CD4-positive, alpha-beta T cell treated with Interferon alpha-2 for 1 hour (primary cell): Measurements from ENCODE around the gene OR10D3.
"Not testable (repeated sequence)": the region's sequence is repeated elsewhere in the genome, so short reads cannot be mapped to it uniquely, and the experiment has no call there.

ENCODE experiments used
- DNase-seq, 2 donors: peaks; one replicate each; pipeline ENCODE4 v3.0.0-alpha.2; 2020 to 2022

Gene OR10D3, protein sequence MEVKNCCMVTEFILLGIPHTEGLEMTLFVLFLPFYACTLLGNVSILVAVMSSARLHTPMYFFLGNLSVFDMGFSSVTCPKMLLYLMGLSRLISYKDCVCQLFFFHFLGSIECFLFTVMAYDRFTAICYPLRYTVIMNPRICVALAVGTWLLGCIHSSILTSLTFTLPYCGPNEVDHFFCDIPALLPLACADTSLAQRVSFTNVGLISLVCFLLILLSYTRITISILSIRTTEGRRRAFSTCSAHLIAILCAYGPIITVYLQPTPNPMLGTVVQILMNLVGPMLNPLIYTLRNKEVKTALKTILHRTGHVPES

GRCh38 chr11:124183068-124183467 lies at the start of gene OR10D3:
Gene OR10D3, plus strand, starts transcription at chr11:124183345. Its CDS starts 1,925 bp downstream, at chr11:124185270.
- DNase-seq = no peak

DNA sequence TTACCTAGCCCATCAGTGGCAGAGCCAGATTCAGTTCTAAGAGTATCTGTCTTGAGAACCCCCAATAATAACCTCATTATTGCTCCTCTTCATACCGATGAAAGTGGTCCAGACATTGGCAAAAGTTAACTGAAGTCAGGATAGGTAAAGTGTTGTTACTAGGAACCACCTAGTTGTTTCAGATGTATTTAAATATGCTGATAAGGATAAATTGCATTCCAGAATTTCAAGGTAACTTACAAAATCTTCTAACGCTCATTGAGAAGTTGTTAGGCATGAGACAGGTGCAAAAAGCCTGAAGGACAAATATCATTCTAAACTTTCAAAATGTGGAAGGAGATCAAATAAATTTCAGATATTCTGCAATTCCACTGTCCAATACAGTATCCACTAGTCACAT lies 40.1 kb upstream of the OR10D3 start:
- DNase-seq = no peak

DNA sequence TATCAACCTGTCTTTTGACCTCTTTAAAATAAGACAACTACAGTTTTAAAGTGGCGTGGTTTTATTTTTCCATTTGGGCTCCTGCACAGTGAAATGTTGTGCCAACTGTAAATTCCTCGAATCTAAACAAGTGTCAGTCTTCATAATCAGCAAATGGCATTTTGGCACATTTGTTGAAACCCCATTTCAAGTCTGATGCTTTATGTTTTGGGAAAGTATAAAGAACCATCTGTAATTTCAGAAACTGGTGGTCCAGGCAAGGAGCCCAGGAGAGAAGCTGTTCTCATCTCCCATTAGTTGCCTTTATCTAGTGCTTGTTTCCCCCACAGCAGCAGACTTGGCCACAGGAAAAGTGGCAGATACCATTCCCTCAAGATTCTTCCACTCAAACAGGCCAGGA lies 35.2 kb upstream of the OR10D3 start:
- DNase-seq = no peak

DNA sequence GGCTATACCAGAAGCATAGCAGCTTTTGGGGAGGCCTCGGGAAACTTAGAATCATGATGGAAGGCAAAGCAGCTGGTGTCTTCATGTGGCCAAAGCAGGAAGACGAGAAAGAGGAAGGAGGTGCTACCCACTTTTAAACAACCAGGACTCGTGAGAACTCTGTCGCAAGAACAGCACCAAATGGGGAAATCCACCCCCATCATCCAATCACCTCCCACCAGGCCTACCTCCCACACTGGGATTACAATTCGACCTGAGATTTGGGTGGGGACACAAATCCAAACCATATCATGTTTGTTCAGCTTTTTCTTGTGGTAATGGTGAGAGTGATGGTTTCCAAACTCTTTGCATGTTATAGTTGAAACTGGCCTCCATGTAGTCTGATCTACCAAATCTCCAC lies 32.5 kb upstream of the OR10D3 start:
- DNase-seq = no peak

- no peak for DNase-seq
Measured at GRCh38 chr11:124152770-124153407, 30.3 kb upstream of the OR10D3 start.

- DNase-seq = no peak
Measured at GRCh38 chr11:124153821-124154220, 29.3 kb upstream of the OR10D3 start.

DNA sequence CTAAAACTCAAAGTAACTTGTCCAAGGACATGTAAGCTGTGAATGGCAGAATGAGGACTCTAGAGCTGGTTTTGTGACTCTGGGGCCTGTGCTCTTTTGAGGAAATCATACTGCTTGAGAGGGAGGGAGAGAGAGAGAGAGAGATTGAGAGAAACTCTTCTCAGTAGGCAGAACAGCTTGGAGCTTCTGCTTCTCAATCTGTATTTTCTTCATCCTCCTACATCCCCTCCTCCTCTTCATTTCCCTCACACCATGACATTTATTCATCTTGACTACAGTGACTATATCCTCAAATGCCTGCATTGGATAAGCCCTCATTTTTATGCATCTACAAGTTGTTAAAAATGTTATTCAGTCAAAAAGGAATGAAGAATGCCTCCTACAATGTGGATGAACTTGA lies 23.7 kb upstream of the OR10D3 start:
- DNase-seq = no peak

GRCh38 chr11:124160986-124161385 lies 22.2 kb upstream of the OR10D3 start:
- no peak for DNase-seq

GRCh38 chr11:124167826-124168231 lies 15.3 kb upstream of the OR10D3 start:
- DNase-seq = no peak

GRCh38 chr11:124168796-124169195 lies 14.3 kb upstream of the OR10D3 start:
- DNase-seq = no peak

- not testable (repeated sequence) for DNase-seq
Measured at GRCh38 chr11:124170315-124170714, 12.8 kb upstream of the OR10D3 start.

GRCh38 chr11:124170801-124171586 lies 12.2 kb upstream of the OR10D3 start:
- DNase-seq = no peak

- no peak for DNase-seq
Measured at GRCh38 chr11:124172101-124172500, 11.0 kb upstream of the OR10D3 start.

DNA sequence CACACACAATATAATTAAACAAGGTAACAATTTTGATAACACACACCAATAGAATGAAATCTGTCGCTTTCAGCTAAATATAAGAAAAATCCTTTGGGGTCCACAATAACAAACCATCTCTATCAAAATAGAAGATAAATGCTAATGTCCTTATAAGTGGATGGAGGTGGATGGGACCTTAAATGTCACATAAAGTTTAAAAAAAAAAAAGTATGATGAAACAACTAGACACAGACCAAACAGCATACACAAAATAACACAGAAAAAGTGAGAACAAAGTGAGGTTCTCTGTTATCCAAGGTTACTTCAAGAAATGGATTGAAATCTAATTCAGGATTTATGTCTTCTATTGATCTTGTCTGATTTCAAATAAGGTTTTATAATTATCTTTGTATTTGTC lies 10.5 kb upstream of the OR10D3 start:
- DNase-seq = no peak

GRCh38 chr11:124174001-124174583 lies 9.1 kb upstream of the OR10D3 start:
- no peak for DNase-seq

- DNase-seq = no peak
Measured at GRCh38 chr11:124176925-124177715, 6.0 kb upstream of the OR10D3 start.

DNA sequence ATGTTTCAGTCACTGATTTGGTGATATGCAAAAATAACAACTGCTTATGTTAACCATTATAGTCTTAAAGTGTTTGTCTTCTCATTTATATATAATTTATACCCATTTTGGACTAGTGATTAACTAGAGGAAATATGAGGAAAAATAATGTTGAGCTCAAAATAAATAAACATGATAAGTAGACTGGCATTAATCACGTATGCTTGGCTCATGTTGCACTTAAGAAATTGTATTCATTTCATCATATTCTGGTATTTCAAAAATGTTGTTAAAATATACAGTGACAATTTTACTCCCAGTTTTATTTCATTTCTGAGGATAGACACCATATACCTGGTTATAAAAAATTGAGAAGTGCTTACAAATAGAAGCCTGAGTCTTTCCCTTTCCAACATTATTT lies 3.8 kb upstream of the OR10D3 start:
- DNase-seq = no peak

- DNase-seq = no peak
Measured at GRCh38 chr11:124190298-124191139, 7.4 kb downstream of the OR10D3 start.

- no peak for DNase-seq
Measured at GRCh38 chr11:124193221-124194010, 10.3 kb downstream of the OR10D3 start.

- DNase-seq = no peak
Measured at GRCh38 chr11:124194293-124195188, 11.4 kb downstream of the OR10D3 start.
